RWPE2 (cell line): Measurements from ENCODE around the gene IQCE.

ENCODE experiments used
- ATAC-seq: fragments of 200-7000 bp; cut with Tn5 transposase; 3 replicates; pipeline ENCODE4 v1.9.1; 2021; ENCODE audit warnings: low read depth
- DNase-seq: peaks from one replicate; pipeline ENCODE4 v3.0.0-alpha.2; 2020; ENCODE audit warnings: low spot score
- H3K27ac ChIP-seq: fragments of 450-650 bp; 2 replicates; pipeline ENCODE4 v1.5.1; 2017; ENCODE audit warnings: mild to moderate bottlenecking; ENCODE audit not compliant: poor library complexity, severe bottlenecking
- H3K27me3 ChIP-seq: fragments of 250-450 bp; sonication (Bioruptor Pico); 2 replicates; pipeline ENCODE4 v1.5.1; 2021; ENCODE audit warnings: mild to moderate bottlenecking, moderate library complexity; ENCODE audit not compliant: insufficient read depth, poor library complexity, severe bottlenecking
- H3K36me3 ChIP-seq: fragments of 250-450 bp; sonication (Bioruptor Pico); 2 replicates; pipeline ENCODE4 v1.5.1; 2020; ENCODE audit warnings: low read depth, mild to moderate bottlenecking, moderate library complexity
- H3K4me1 ChIP-seq: fragments of 250-450 bp; sonication (Bioruptor Pico); 2 replicates; pipeline ENCODE4 v1.5.1; 2021; ENCODE audit warnings: mild to moderate bottlenecking, moderate library complexity; ENCODE audit not compliant: insufficient read depth, poor library complexity, severe bottlenecking
- H3K4me3 ChIP-seq: fragments of 250-450 bp; sonication (Bioruptor Pico); 2 replicates; pipeline ENCODE4 v1.5.1; 2021; ENCODE audit warnings: mild to moderate bottlenecking, moderate library complexity; ENCODE audit not compliant: severe bottlenecking
- H3K9me3 ChIP-seq: fragments of 250-450 bp; sonication (Bioruptor Pico); 2 replicates; pipeline ENCODE4 v1.5.1; 2021; ENCODE audit warnings: mild to moderate bottlenecking, moderate library complexity; ENCODE audit not compliant: severe bottlenecking
- CTCF ChIP-seq: fragments of 450-650 bp; IDR thresholded peaks from one replicate; pipeline ENCODE4 v1.5.1; 2017; ENCODE audit warnings: mild to moderate bottlenecking, moderate library complexity; ENCODE audit not compliant: poor library complexity, severe bottlenecking

The IQCE gene

DNA sequence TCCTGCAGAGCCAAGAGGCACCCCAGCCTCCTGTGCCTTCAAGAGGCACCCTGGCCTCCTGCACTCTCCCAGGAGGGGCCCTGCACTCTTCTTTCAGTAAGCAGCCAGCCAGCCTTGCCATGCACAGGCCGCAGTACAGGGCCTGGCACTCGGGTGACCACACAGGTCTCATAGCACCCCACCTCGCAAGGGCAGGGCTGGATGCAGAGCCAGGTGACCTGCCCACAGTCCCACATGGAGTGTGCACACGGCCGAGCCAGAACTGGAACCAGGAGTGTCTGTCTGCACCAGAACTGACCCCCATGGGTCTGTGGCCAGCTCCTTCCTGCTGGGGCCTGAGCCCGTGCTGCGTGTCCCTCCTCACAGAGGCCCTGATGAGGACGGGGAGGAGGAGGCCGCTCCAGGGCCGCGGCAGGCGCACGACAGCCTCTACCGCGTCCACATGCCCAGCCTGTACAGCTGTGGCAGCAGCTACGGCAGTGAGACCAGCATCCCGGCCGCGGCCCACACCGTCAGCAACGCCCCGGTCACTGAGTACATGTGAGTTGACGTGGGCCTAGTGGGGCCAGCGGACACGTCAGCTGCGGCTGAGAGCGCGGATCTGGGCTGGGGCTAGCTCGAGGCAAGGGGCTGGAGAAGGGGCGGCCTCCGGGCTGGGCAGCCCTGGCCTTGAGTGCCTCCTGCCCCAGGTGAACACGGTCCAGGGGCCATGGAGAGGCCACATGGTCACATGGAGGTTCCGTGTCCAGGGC, 99.3 kb downstream of the IQCE start:
- no peaks in the 10 kb centered on the region for H3K27me3 ChIP-seq
- H3K9me3 ChIP-seq: no peaks in the 10 kb centered on the region
- H3K36me3 ChIP-seq: no peaks in the 10 kb centered on the region
- H3K27ac ChIP-seq: no peak overlapping the region
- no peaks in the 10 kb centered on the region for H3K4me1 ChIP-seq
- ATAC-seq (no peak), DNase-seq (no peak)
- no peak for TF ChIP-seq CTCF
- no peak overlapping the region for H3K4me3 ChIP-seq

- Histone ChIP-seq H3K9me3 (no peaks in the 10 kb centered on the region), H3K4me1 (no peaks in the 10 kb centered on the region), H3K4me3 (no peak overlapping the region), H3K27ac (no peak overlapping the region), H3K27me3 (no peaks in the 10 kb centered on the region), H3K36me3 (no peaks in the 10 kb centered on the region)
- TF ChIP-seq CTCF: no peak
- ATAC-seq (no peak), DNase-seq (no peak)
Measured at GRCh38 chr7:2658941-2659340, 100.2 kb downstream of the IQCE start.

- TF ChIP-seq CTCF: no peak
- Histone ChIP-seq H3K36me3 (no peaks in the 10 kb centered on the region), H3K4me1 (no peaks in the 10 kb centered on the region), H3K27me3 (no peaks in the 10 kb centered on the region), H3K27ac (no peak overlapping the region), H3K9me3 (no peaks in the 10 kb centered on the region), H3K4me3 (no peak overlapping the region)
- no peak for ATAC-seq
- DNase-seq: no peak
Measured at GRCh38 chr7:2659556-2660358, 101.0 kb downstream of the IQCE start.

GRCh38 chr7:2660359-2661095, 101.7 kb downstream of the IQCE start:
- ATAC-seq: no peak
- H3K27ac ChIP-seq: no peak overlapping the region
- H3K27me3 ChIP-seq: no peaks in the 10 kb centered on the region
- no peaks in the 10 kb centered on the region for H3K9me3 ChIP-seq
- no peak overlapping the region for H3K4me3 ChIP-seq
- no peak for DNase-seq
- no peak for TF ChIP-seq CTCF
- no peaks in the 10 kb centered on the region for H3K36me3 ChIP-seq
- H3K4me1 ChIP-seq: no peaks in the 10 kb centered on the region
